Naive thymus-derived CD4-positive, alpha-beta T cell (primary cell): ENCODE results near the gene QKI. TPM values are rescaled to one million over a fixed set of nuclear protein-coding genes. Genes with fewer than 3 reads are reported as not detected.
"Not testable (repeated sequence)": the region's sequence is repeated elsewhere in the genome, so short reads cannot be mapped to it uniquely, and the experiment has no call there.

ENCODE experiments used
- ATAC-seq: fragments of 150-1000 bp; cut with Tn5 transposase; 2 replicates; pipeline ENCODE4 v1.10.0; 2021; ENCODE audit warnings: mild to moderate bottlenecking, moderate library complexity
- CTCF ChIA-PET: fragments of 350-600 bp; sonication (Branson Sonifier 250); formaldehyde crosslinking; loops from one replicate; lab custom pipeline; 2021; ENCODE audit warnings: antibody characterized with exemption; lab: Charles Lee
- POLR2A ChIA-PET: fragments of 350-600 bp; sonication (Branson Sonifier 250); formaldehyde crosslinking; loops from one replicate; lab custom pipeline; 2021; ENCODE audit warnings: antibody characterized with exemption, inconsistent platforms; lab: Charles Lee
- DNase-seq, 9 donors: peaks; one replicate each; pipeline versions ENCODE4 v3.0.0 to v3.0.0-alpha.2; 2020 to 2022; ENCODE audit warnings: mixed read lengths in 1 of 9
- H3K27ac ChIP-seq: one replicate; pipeline ENCODE4 v1.7.0; 2013; ENCODE audit warnings: mild to moderate bottlenecking, low read depth, low read length, moderate library complexity
- H3K27me3 ChIP-seq, 2 donors: one replicate each; pipeline ENCODE4 v1.7.0; 2013; ENCODE audit warnings: low read length in 2 of 2, mild to moderate bottlenecking in 2 of 2, moderate library complexity in 2 of 2; ENCODE audit not compliant: control insufficient read depth in 2 of 2, insufficient read depth in 2 of 2
- H3K36me3 ChIP-seq, 3 experiments: 1 replicate in 2 of 3; 2 replicates in 1 of 3; pipeline ENCODE4 v1.7.0; 2013; ENCODE audit warnings: low read length in 3 of 3, mild to moderate bottlenecking in 3 of 3, moderate library complexity in 1 of 3; ENCODE audit not compliant: insufficient read depth in 3 of 3, control insufficient read depth in 2 of 3
- H3K4me1 ChIP-seq, 2 donors: one replicate each; pipeline ENCODE4 v1.7.0; 2013; ENCODE audit warnings: low read length in 2 of 2, mild to moderate bottlenecking in 2 of 2, moderate library complexity in 1 of 2; ENCODE audit not compliant: control insufficient read depth in 2 of 2, insufficient read depth in 2 of 2
- H3K4me3 ChIP-seq: 2 replicates; pipeline ENCODE4 v1.7.0; 2013; ENCODE audit warnings: mild to moderate bottlenecking, low read length
- H3K9me3 ChIP-seq, 3 experiments: 1 replicate in 2 of 3; 2 replicates in 1 of 3; pipeline ENCODE4 v1.7.0; 2013; ENCODE audit warnings: low read length in 3 of 3; ENCODE audit not compliant: control insufficient read depth in 2 of 3
- H3K27ac Mint-ChIP-seq, 9 donors: one replicate each; pipeline ENCODE4 v1.8.0; 2020 to 2022; ENCODE audit warnings: mixed read lengths in 9 of 9, mild to moderate bottlenecking in 8 of 9, moderate library complexity in 5 of 9, inconsistent platforms in 2 of 9
- H3K27me3 Mint-ChIP-seq, 5 donors: one replicate each; pipeline ENCODE4 v1.8.0; 2021 to 2022; ENCODE audit warnings: mixed read lengths in 5 of 5, mild to moderate bottlenecking in 1 of 5
- H3K36me3 Mint-ChIP-seq, 5 donors: one replicate each; pipeline ENCODE4 v1.8.0; 2020 to 2022; ENCODE audit warnings: mixed read lengths in 5 of 5, mild to moderate bottlenecking in 3 of 5, inconsistent platforms in 1 of 5
- H3K4me1 Mint-ChIP-seq, 7 donors: one replicate each; pipeline ENCODE4 v1.8.0; 2020 to 2022; ENCODE audit warnings: mixed read lengths in 7 of 7, mild to moderate bottlenecking in 3 of 7, inconsistent platforms in 1 of 7
- H3K4me3 Mint-ChIP-seq, 10 donors: one replicate each; pipeline ENCODE4 v1.8.0; 2020 to 2022; ENCODE audit warnings: mild to moderate bottlenecking in 10 of 10, mixed read lengths in 10 of 10, moderate library complexity in 6 of 10, inconsistent platforms in 2 of 10
- H3K9me3 Mint-ChIP-seq, 11 donors: one replicate each; pipeline ENCODE4 v1.8.0; 2020 to 2022; ENCODE audit warnings: mixed read lengths in 11 of 11, mild to moderate bottlenecking in 4 of 11, inconsistent platforms in 1 of 11, moderate library complexity in 1 of 11
- intact Hi-C, 2 donors: fragments of 100-400 bp; cut with micrococcal nuclease; formaldehyde crosslinking; loops; one replicate each; pipeline ENCODE4 v1.15.1; 2023
- polyA plus RNA-seq, 2 donors: library from polyadenylated mRNA; unstranded; fragments of 300-500 nt; fragmentation: Illumina TruSeq; gene quantifications; one replicate each; pipeline ENCODE4 v1.2.3, GENCODE V29; 2021
- total RNA-seq, 6 experiments: library from RNA in 5 of 6; stranded (reverse) in 5 of 6; gene quantifications; 1 replicate in 5 of 6; 2 replicates in 1 of 6; pipeline ENCODE4 v1.2.3 and lab custom pipeline; 2021 to 2026

Gene QKI
- total and polyA plus RNA-seq, 7 experiments from 2014 or later: 15.0 to 147 (median 72.5) TPM

DNA sequence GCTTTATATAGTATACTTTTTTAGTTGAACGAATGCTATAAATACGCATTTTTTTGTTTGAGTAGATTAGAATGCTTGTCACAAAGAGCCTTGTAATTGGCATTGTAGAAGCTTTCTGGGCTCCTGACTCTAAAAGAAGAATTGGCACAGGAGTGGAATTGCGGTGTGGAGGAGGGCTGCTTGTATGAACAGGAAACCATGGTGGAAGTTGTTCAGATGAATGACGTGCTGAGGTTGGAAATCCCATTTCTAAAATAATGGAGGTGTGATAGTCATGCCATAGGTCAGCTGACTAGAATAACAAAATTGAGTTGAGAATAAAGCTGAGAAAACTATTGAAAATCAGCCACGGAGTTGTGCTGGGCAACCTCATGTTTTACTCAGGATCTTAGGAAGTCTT lies 174.9 kb downstream of the QKI start:
- no peak for ATAC-seq
- DNase-seq: no peak
- no peaks in the 10 kb centered on the region for H3K4me1 ChIP-seq
- Mint-ChIP-seq H3K4me3 (no peak overlapping the region), H3K4me1 (peaks cover 0 to 7% (median 0%) of the 10 kb centered on the region in 7 donors), H3K27ac (no peak overlapping the region), H3K36me3 (peaks cover 0 to 18% (median 3%) of the 10 kb centered on the region in 5 donors), H3K27me3 (peaks cover 2 to 40% (median 26%) of the 10 kb centered on the region in 5 donors), H3K9me3 (peaks cover 5 to 37% (median 20%) of the 10 kb centered on the region in 11 donors)
- no peaks in the 10 kb centered on the region for H3K36me3 ChIP-seq
- intact Hi-C loops: no loop called here
- no peak overlapping the region for H3K4me3 ChIP-seq
- POLR2A ChIA-PET: no interaction called here
- no peaks in the 10 kb centered on the region for H3K27me3 ChIP-seq
- CTCF ChIA-PET: no interaction called here
- H3K9me3 ChIP-seq: peaks cover 0 to 3% (median 0%) of the 10 kb centered on the region in 3 experiments
- H3K27ac ChIP-seq: no peak overlapping the region

DNA sequence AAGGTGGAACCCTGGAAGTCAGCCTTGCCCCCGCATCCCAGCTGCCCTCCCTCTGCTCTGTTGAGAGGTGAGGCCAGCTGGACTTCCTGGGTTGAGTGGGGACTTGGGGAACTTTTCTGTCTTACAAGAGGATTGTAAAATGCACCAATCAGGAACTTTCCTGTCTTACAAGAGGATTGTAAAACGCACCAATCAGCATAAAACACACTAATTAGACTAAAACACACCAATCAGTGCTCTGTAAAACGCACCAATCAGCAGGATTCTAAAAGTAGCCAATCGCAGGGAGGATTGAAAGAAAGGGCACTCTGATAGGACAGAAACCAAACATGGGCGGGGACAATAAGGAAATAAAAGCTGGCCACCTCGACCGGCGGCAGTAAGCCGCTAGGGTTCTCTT lies 175.6 kb downstream of the QKI start:
- H3K27me3 ChIP-seq, CTCF ChIA-PET, H3K9me3 ChIP-seq, H3K27ac ChIP-seq, POLR2A ChIA-PET, H3K4me3 Mint-ChIP-seq, DNase-seq, H3K4me1 Mint-ChIP-seq, intact Hi-C loops, ATAC-seq, H3K4me1 ChIP-seq, H3K4me3 ChIP-seq, H3K36me3 ChIP-seq, H3K27ac Mint-ChIP-seq: not testable (repeated sequence)
- Mint-ChIP-seq H3K27me3 (peaks cover 3 to 40% (median 26%) of the 10 kb centered on the region in 5 donors), H3K9me3 (peaks cover 5 to 37% (median 20%) of the 10 kb centered on the region in 11 donors), H3K36me3 (peaks cover 0 to 18% (median 3%) of the 10 kb centered on the region in 5 donors)

DNA sequence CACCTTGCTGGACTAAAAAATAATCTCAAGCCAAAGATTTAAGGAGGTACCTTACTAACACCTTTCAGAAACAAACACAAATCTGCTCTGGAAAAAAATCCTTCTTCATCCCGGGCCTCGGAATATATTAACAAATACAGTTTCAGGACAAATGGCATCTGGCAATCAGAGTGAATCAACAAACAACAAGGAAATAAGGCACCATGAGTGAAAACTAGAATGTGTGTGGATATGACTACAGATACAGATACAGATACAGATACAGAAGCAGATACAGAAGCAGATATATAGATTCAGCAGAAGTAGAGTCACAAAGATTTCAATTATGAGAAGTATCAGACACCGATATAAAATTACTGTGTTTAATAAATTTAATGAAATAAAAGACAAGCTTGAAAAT lies 178.4 kb downstream of the QKI start:
- Histone ChIP-seq H3K27me3 (no peaks in the 10 kb centered on the region), H3K36me3 (no peaks in the 10 kb centered on the region), H3K27ac (no peak overlapping the region), H3K9me3 (peaks cover 0 to 3% (median 0%) of the 10 kb centered on the region in 3 experiments), H3K4me1 (no peaks in the 10 kb centered on the region), H3K4me3 (no peak overlapping the region)
- no peak overlapping the region for H3K27ac Mint-ChIP-seq
- CTCF ChIA-PET: no interaction called here
- H3K9me3 Mint-ChIP-seq: peaks cover 5 to 37% (median 20%) of the 10 kb centered on the region in 11 donors
- POLR2A ChIA-PET: no interaction called here
- intact Hi-C loops: no loop called here
- H3K27me3 Mint-ChIP-seq: peaks cover 8 to 28% (median 23%) of the 10 kb centered on the region in 5 donors
- DNase-seq (no peak), ATAC-seq (no peak)
- peaks cover 0 to 18% (median 3%) of the 10 kb centered on the region in 5 donors for H3K36me3 Mint-ChIP-seq
- H3K4me3 Mint-ChIP-seq: no peak overlapping the region
- H3K4me1 Mint-ChIP-seq: peaks cover 0 to 3% (median 0%) of the 10 kb centered on the region in 7 donors

DNA sequence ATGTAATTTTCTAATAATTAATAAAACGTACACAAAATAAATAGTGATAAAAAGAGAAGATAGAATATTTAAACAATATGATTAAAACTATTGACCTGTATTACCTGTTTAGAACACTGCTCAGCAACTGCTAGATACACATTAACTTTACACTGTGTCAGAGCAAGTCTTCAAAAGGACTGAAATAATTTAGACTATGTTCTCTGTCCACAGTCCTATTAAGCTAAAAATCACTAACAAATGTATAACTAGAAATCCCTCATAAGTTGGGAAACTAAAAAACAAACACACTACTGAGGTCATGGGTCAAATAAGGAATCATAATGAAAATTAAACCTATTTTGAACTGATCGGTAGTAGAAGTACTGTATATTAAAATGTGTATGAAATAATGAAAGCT lies 181.7 kb downstream of the QKI start:
- Mint-ChIP-seq H3K4me1 (no peaks in the 10 kb centered on the region), H3K4me3 (no peak overlapping the region), H3K9me3 (peaks cover 4 to 19% (median 12%) of the 10 kb centered on the region in 11 donors), H3K27me3 (peaks cover 13 to 18% (median 15%) of the 10 kb centered on the region in 5 donors), H3K36me3 (peaks cover 0 to 9% (median 0%) of the 10 kb centered on the region in 5 donors), H3K27ac (no peak overlapping the region)
- H3K27ac ChIP-seq: no peak overlapping the region
- no peaks in the 10 kb centered on the region for H3K4me1 ChIP-seq
- H3K27me3 ChIP-seq: no peaks in the 10 kb centered on the region
- CTCF ChIA-PET: no interaction called here
- ATAC-seq (no peak), DNase-seq (no peak)
- POLR2A ChIA-PET: no interaction called here
- intact Hi-C loops: no loop called here
- no peaks in the 10 kb centered on the region for H3K36me3 ChIP-seq
- H3K9me3 ChIP-seq: peaks cover 0 to 3% (median 0%) of the 10 kb centered on the region in 3 experiments
- no peak overlapping the region for H3K4me3 ChIP-seq

DNA sequence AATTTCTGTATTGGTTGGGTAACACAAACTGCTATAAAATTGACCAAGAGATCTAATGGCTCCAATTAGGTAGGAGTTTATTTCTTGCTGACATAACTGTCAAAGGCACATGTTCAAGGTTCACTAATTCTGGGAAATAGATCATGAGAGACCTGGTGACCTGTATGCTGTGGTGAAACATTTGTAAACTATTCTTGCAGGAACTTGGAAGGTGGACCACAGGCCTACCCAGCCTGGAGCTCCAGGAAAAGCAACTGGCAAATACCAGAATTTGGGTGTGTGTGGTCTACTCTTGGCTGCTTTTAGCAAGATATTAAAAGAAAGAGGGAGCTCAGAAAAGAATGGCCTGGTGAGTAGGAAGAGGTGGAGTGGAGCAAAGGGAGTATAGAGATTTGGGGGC lies 184.6 kb downstream of the QKI start:
- H3K36me3 ChIP-seq: no peaks in the 10 kb centered on the region
- no peaks in the 10 kb centered on the region for H3K9me3 Mint-ChIP-seq
- DNase-seq (no peak), ATAC-seq (no peak)
- H3K27me3 Mint-ChIP-seq: peaks cover 0 to 14% (median 3%) of the 10 kb centered on the region in 5 donors
- H3K4me1 Mint-ChIP-seq: no peaks in the 10 kb centered on the region
- no peak overlapping the region for H3K4me3 ChIP-seq
- ChIA-PET CTCF (no interaction called here), POLR2A (no interaction called here)
- H3K4me3 Mint-ChIP-seq: no peak overlapping the region
- H3K27me3 ChIP-seq: no peaks in the 10 kb centered on the region
- no peaks in the 10 kb centered on the region for H3K36me3 Mint-ChIP-seq
- H3K27ac Mint-ChIP-seq: no peak overlapping the region
- intact Hi-C loops: no loop called here
- H3K4me1 ChIP-seq: no peaks in the 10 kb centered on the region
- H3K27ac ChIP-seq: no peak overlapping the region
- H3K9me3 ChIP-seq: no peaks in the 10 kb centered on the region

DNA sequence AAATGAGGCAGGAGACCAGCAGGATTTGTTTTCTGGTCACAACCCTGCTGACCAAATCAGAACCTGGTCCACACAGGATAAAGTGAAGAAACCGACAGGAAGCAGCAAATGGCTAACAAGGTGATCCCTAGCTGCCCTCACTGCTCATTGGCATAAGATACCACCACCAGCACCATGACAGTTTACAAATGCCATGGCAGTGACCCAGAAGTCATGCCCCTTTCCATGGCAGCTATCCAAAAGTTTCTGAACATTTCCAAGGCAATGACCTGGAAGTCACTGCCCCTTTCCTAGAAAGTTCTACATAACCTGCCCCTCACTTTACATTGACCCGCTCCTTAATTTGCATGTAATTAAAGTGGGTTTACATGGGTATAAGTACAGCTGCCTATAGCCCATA lies 185.2 kb downstream of the QKI start:
- H3K4me1 ChIP-seq: no peaks in the 10 kb centered on the region
- no peaks in the 10 kb centered on the region for H3K27me3 ChIP-seq
- Mint-ChIP-seq H3K4me3 (no peak overlapping the region), H3K27ac (no peak overlapping the region), H3K36me3 (no peaks in the 10 kb centered on the region), H3K27me3 (peaks cover 0 to 14% (median 3%) of the 10 kb centered on the region in 5 donors), H3K9me3 (no peaks in the 10 kb centered on the region), H3K4me1 (no peaks in the 10 kb centered on the region)
- no peak for DNase-seq
- no peak overlapping the region for H3K27ac ChIP-seq
- H3K36me3 ChIP-seq: no peaks in the 10 kb centered on the region
- ChIA-PET POLR2A (no interaction called here), CTCF (no interaction called here)
- no peak for ATAC-seq
- intact Hi-C loops: no loop called here
- no peaks in the 10 kb centered on the region for H3K9me3 ChIP-seq
- no peak overlapping the region for H3K4me3 ChIP-seq

DNA sequence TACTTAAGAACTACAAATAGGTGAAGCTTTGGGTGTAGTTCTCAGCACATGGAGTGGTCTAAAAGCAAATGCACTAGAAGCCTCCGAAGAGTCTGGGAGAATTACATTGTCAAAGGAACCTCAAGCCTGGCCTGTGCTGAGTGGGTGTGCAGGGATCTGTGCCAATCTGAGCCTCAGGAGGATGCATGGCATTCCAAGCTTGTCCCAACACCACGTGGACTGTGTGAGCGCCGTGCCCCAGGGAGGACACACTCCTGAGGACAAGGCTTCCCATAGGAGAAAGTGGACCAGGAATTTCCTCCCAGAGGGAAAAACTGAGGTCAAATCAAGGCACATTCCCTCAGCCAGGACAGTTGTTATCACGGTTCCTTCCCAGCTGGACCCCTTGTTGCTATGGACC lies 185.8 kb downstream of the QKI start:
- Histone ChIP-seq H3K36me3 (no peaks in the 10 kb centered on the region), H3K4me1 (no peaks in the 10 kb centered on the region), H3K4me3 (no peak overlapping the region), H3K9me3 (no peaks in the 10 kb centered on the region), H3K27ac (no peak overlapping the region), H3K27me3 (no peaks in the 10 kb centered on the region)
- ATAC-seq: no peak
- ChIA-PET CTCF (no interaction called here), POLR2A (no interaction called here)
- no peak overlapping the region for H3K4me3 Mint-ChIP-seq
- H3K36me3 Mint-ChIP-seq: no peaks in the 10 kb centered on the region
- intact Hi-C loops: no loop called here
- H3K9me3 Mint-ChIP-seq: peaks cover 0 to under 1% (median 0%) of the 10 kb centered on the region in 11 donors
- H3K27ac Mint-ChIP-seq: no peak overlapping the region
- H3K4me1 Mint-ChIP-seq: no peaks in the 10 kb centered on the region
- peaks cover 0 to 13% (median 8%) of the 10 kb centered on the region in 5 donors for H3K27me3 Mint-ChIP-seq
- no peak for DNase-seq
